ENCODE results near the gene BUB1B.

BUB1B gene

DNA sequence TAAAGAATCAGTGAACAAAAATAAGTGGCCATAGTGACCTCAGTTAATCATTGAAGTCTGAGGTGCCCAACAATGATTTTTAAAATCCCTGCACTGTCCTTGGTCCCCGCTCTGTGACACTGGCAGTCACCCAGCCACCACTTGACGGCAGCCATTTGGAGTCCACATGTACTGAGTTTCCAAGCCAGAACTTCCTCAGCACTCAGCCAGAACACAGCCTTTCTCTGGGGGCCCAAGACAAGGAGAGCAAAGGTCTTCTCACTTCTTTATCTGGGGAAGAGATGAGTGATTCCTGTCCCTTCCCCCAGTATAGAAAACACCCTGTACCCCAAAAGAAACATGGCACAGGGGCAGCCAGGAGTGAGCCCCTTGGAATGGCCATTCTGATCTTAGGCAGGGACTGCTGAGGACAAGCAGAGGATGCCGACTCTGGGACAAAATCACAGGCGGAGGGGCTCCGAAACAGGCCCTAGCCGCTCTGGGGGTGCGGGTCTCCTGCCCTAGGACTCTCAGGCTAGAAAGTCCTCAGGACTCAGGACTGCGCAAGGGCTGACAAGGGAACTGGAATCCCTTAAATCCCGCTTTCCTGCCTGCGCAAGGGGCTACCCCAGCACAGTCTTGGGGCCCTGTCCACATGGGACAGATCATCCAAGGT is 90.7 kb downstream of the BUB1B start:
- in situ Hi-C loops (cut with HindIII; ENCODE audit: low sequenced_read_pairs), result no loop called here

DNA sequence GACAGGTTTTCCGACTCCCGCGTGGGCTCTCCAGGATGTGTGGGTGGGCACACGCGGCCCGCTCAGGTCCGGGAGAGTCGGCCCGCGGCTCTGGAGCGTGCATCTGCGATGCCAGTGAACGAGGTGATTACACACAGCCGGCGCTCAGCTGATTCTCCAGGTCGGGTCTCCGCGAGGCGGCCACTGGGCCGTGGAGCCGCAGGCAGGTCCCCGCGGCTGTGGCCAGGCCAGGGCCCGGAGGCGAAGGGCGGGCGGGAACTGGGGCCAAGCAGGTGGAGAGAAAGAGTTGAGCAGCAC is 91.2 kb downstream of the BUB1B start:
- in situ Hi-C loops (cut with HindIII; ENCODE audit: low sequenced_read_pairs), result no loop called here

DNA sequence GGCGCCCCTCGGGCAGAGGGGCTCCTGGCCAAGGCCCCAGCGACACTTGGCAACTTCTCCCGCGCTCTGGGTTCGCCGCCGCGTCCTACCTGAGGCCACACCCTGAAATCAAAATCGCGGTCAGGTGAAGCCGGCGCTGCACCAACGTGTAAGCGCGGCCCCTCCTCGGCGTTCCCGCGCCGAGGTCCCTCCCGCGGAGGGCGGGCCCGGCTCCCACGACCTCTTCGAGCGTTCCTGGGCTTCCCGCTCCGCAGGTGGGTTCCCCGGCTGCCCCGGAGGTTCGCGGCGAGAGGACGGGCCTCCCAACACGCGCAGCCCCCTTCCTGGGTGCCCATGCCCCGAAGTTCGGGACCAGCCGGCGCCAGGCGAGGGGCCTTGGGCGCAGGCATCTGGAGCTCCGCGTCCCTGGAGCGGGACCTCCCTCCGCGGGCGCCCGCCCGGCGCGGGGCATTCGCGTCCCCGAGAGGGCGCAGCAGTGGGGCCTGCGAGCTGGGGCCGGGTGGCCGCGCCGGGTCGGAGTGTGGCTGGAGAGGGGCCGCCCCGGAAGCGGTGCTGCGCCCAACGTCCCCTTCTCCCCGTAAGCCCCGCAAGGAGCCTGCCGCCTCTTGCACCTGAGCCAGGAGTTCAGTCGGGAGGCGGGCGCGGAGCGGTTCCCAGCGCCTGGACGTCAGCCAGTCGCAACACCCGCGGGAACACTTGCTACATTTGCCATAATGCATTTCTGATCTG is 91.7 kb downstream of the BUB1B start:
- in situ Hi-C loops (cut with HindIII; ENCODE audit: low sequenced_read_pairs), result no loop called here

GRCh38 chr15:40253167-40253790 is 92.4 kb downstream of the BUB1B start:
- in situ Hi-C loops (cut with HindIII; ENCODE audit: low sequenced_read_pairs), result no loop called here

DNA sequence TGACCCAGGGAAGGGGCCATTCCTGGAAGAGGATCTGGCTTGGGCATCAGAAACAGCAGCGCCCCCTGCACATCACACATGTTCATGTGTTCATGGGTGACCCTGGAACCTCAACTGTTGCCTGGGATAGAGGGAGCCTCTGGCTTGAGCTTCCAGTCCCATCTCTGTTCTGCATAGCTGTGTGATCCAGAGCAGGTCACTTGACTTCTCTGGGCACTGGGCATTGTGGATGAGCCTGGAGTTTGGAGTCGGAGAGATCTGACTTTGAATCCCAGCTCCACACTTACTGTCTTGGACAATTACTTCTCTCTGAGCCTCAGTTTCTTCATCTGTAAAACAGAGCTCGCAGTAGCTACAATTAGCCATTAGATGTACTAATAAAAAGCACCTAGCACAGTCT is 93.6 kb downstream of the BUB1B start:
- in situ Hi-C loops (cut with HindIII; ENCODE audit: low sequenced_read_pairs), result no loop called here

GRCh38 chr15:40255033-40255432 is 94.2 kb downstream of the BUB1B start:
- in situ Hi-C loops (cut with HindIII; ENCODE audit: low sequenced_read_pairs), result no loop called here

- in situ Hi-C loops (cut with HindIII; ENCODE audit: low sequenced_read_pairs), result no loop called here
Observed at GRCh38 chr15:40256638-40257235, 95.9 kb downstream of the BUB1B start.

GRCh38 chr15:40257656-40258450 is 97.0 kb downstream of the BUB1B start:
- in situ Hi-C loops (cut with HindIII; ENCODE audit: low sequenced_read_pairs), result no loop called here

DNA sequence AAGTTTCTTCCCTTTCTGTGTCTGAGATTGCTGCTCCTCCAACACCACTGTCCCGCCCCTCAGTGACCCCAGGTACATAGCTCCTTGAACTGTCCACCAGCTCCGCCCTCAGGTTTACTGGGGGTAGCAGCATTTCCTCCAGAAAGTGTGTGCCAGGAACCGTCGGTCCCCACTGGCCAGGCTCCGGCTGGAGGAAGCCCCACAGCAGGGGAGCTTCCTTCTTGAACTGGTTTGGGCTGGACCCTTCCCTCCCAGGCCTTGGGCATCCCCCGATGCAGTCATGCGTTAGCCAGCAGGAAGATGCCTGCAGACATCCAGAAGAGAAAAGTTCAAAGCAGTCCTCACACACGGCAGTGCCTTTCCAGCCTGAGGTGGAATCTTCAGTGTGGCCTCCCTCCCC is 97.7 kb downstream of the BUB1B start:
- in situ Hi-C loops (cut with HindIII; ENCODE audit: low sequenced_read_pairs), result no loop called here

DNA sequence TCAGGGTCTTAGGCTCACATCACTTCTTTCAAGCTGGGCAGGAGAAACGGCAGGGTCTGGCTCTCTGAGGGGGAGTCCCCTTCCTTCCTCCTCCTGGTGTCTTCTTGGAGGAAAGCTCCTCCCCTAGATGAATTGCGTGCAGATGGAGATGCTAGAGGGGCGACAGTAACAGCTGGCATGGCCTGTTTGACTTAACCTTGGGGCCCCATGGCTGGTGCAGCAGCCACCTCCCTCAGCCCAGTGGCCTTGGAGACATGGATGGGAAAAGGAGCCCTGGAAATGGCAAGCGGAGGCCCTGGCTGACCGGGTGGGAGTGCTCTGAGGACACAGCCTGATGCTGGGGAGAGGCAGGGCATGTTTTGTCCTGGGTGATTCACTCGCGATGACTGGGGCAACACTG is 98.2 kb downstream of the BUB1B start:
- in situ Hi-C loops (cut with HindIII; ENCODE audit: low sequenced_read_pairs), result no loop called here

DNA sequence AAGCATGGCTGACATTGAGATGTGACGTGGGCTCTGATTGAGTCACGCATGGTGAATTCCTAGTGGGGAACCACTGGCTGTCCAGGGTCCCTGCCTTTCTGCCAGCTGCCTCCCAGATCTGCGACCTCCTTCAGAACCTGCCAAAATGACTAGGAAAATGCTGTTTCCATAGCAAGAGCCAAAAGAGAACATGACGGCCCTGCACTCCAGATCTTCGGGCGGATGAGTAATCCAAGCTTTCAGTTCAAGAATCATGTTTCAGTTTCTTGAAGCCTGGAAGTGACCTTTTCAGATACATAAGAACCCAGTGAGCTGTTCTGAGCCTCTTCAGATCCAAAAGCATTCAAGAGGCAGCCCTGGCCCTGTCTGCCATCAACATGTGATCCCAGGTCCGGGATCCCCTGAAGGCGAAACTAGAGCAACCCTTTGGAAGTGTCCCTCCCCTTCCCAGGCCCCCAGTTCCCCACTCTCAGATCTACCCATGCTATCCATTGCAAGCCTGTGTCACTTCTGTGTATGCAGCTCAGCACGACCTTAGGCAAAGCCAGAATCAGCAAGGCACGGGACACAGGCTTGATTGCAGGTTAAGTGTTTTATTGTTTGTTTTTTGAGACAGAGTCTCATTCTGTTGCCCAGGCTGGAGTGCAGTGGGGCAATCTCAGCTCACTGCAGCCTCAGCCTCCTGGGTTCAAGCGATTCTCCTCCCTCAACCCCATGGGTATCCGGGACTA is 102.3 kb downstream of the BUB1B start:
- in situ Hi-C loops (cut with HindIII; ENCODE audit: low sequenced_read_pairs), result no loop called here

DNA sequence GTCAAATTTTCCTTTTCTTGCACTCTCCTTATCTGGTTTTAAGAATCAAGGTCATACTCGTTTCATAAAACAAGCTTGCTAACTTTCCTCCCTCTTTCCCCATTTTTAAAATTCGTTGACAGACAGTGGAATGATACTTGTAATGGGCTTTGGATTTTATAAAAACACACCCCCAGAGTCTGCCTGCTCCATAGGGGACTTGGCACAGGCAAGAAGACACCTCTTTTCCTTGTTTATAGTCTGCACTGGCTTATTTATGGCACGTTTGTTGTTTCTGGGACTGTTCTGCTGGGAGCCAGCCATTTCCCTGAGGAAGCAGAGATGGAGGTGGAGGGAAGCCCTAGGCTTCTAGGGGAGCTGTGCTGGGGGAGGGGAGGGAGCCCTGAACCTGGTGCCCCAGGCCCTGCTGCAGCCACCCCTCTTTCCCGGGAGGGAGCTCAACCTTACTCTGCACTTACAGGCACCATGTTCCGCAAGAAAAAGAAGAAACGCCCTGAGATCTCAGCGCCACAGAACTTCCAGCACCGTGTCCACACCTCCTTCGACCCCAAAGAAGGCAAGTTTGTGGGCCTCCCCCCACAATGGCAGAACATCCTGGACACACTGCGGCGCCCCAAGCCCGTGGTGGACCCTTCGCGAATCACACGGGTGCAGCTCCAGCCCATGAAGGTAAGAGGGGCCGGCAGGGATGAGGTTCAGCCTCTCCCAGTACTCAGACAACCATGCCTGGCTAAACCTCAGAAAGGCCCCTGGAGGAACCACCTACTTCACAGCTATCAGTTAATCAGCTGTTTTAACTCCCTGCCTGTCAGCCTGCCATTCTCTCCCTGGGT is 103.7 kb downstream of the BUB1B start:
- in situ Hi-C loops (cut with HindIII; ENCODE audit: low sequenced_read_pairs), result no loop called here

DNA sequence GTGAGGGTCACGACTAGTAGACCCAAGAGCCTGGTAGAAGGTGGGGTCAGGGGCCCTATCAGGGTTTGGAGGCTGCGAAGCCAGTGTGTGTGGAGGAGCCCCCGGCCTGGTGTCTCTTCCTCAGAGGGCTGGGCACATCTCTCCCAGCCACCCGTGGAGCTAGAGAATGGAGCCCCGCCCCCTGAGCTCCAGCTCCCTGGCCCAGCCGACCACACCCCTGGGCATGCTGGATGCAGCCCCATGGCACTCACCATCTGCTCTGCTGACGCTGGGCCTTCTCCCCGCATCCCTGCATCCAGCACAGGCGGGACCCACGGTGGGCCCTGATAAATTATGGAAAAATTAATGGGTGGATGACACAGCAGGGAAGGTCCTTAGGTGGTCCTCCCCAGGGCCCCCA is 104.5 kb downstream of the BUB1B start:
- in situ Hi-C loops (cut with HindIII; ENCODE audit: low sequenced_read_pairs), result no loop called here

DNA sequence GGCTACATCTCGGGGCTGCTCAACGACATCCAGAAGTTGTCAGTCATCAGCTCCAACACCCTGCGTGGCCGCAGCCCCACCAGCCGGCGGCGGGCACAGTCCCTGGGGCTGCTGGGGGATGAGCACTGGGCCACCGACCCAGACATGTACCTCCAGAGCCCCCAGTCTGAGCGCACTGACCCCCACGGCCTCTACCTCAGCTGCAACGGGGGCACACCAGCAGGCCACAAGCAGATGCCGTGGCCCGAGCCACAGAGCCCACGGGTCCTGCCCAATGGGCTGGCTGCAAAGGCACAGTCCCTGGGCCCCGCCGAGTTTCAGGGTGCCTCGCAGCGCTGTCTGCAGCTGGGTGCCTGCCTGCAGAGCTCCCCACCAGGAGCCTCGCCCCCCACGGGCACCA is 105.0 kb downstream of the BUB1B start:
- in situ Hi-C loops (cut with HindIII; ENCODE audit: low sequenced_read_pairs), result no loop called here

DNA sequence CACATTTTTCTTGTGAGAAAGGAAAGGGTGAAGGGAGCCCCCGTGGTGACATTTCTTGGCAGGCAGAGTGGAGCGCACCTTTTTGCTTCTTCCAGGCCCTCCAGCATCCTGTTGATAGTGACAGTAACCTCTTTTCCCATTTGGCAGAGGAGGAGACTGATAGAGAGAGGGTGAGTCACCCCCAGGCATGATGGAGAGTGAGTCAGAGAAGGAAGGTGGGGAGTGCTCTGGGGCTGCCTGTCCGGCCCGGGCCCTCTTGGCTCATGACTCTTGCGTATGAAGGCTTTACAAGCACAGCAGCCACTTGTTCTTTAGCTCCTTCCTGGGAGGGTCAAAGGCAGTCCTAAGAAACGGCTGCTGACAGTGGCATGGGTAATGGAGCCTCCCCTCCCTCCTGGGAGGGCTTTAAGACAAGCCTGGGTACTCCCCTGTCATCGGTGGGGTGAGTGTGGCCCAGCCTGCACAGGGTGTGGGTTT is 106.0 kb downstream of the BUB1B start:
- in situ Hi-C loops (cut with HindIII; ENCODE audit: low sequenced_read_pairs), result no loop called here

GRCh38 chr15:40267670-40268069 is 106.8 kb downstream of the BUB1B start:
- in situ Hi-C loops (cut with HindIII; ENCODE audit: low sequenced_read_pairs), result no loop called here

- in situ Hi-C loops (cut with HindIII; ENCODE audit: low sequenced_read_pairs), result loop anchor here (5.0 kb wide), 1 partner anchor 47 kb away; no protein-coding TSS in a partner anchor
Observed at GRCh38 chr15:40269604-40270003, 108.7 kb downstream of the BUB1B start.

DNA sequence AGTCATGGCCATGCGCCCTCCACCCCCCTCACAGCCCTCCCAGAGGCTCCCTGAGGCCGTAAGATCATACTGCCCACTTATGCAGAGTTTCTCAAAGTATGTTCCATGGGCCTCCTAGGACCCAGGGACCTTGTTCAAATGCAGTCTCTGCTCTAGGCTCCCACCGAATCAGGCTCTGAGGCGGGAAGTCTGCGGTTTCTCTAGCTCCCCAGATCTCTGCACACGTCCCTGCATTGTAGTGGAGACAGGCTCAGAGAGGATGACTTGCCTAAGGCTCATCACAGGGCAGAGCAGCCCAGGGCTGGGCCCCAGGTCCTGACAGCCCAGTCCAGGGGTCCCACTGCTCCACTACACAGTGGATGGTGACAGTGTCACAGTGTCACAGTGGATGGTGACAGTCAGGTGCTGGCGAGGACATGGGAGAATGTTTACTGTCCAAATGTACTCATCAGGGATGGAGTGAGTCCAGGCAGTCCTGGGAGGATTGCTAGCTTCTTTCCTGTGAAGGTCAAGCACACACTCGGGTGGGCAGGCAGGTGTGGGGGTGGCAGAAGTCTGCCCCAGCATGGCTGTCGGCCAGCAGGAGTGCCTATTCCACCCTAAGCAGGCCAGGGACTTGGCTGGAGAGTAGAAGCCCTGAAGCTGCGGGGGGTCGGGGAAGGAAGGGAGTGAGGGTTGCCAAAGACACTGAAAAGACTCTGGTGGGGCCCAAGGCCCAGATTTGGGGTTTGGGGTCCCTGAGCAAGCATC is 109.6 kb downstream of the BUB1B start:
- in situ Hi-C loops (cut with HindIII; ENCODE audit: low sequenced_read_pairs), result loop anchor here (5.0 kb wide), 1 partner anchor 48 kb away; no protein-coding TSS in a partner anchor
